Ramos (cell line): ENCODE measurements around the gene RHOF.

ENCODE experiments used
- in situ Hi-C: fragments of 300-500 bp; cut with MboI; formaldehyde crosslinking; loops from one replicate; pipeline ENCODE4 v1.14.3; 2022; ENCODE audit warnings: low sequenced_read_pairs; ENCODE audit not compliant: unreplicated experiment

RHOF gene

GRCh38 chr12:121793440-121793837, at the start of gene RHOF:
Gene RHOF (minus strand): TSS chr12:121793688. CDS start chr12:121793633, 55 bp downstream.
- in situ Hi-C loops = loop anchor here (5.0 to 10.0 kb wide), 3 partner anchors 94 to 221 kb away; partner anchors contain the start of gene PSMD9

GRCh38 chr12:121839993-121840761, 46.7 kb upstream of the RHOF start:
- in situ Hi-C loops = no loop called here

- in situ Hi-C loops = no loop called here
Observed at GRCh38 chr12:121839106-121839992, 45.9 kb upstream of the RHOF start.

- in situ Hi-C loops = no loop called here
Observed at GRCh38 chr12:121838126-121838525, 44.6 kb upstream of the RHOF start.

GRCh38 chr12:121837680-121838079, 44.2 kb upstream of the RHOF start:
- in situ Hi-C loops = no loop called here

GRCh38 chr12:121831571-121832245, 38.2 kb upstream of the RHOF start:
- in situ Hi-C loops = no loop called here

- in situ Hi-C loops = no loop called here
Observed at GRCh38 chr12:121830588-121831265, 37.2 kb upstream of the RHOF start.

- in situ Hi-C loops = no loop called here
Observed at GRCh38 chr12:121830134-121830533, 36.6 kb upstream of the RHOF start.

- in situ Hi-C loops = no loop called here
Observed at GRCh38 chr12:121829250-121829918, 35.9 kb upstream of the RHOF start.

- in situ Hi-C loops = no loop called here
Observed at GRCh38 chr12:121828826-121829225, 35.3 kb upstream of the RHOF start.

GRCh38 chr12:121828306-121828705, 34.8 kb upstream of the RHOF start:
- in situ Hi-C loops = no loop called here

- in situ Hi-C loops = no loop called here
Observed at GRCh38 chr12:121827351-121828099, 34.0 kb upstream of the RHOF start.

GRCh38 chr12:121826318-121827150, 33.0 kb upstream of the RHOF start:
- in situ Hi-C loops = no loop called here

- in situ Hi-C loops = no loop called here
Observed at GRCh38 chr12:121825041-121825523, 31.6 kb upstream of the RHOF start.

GRCh38 chr12:121823727-121824115, 30.2 kb upstream of the RHOF start:
- in situ Hi-C loops = no loop called here

- in situ Hi-C loops = no loop called here
Observed at GRCh38 chr12:121823101-121823726, 29.7 kb upstream of the RHOF start.

- in situ Hi-C loops = no loop called here
Observed at GRCh38 chr12:121822393-121823100, 29.1 kb upstream of the RHOF start.
